Heart left ventricle (tissue), 16 donors: ENCODE measurements around the gene NEB. TPM values are rescaled to one million over a fixed set of nuclear protein-coding genes. Genes with fewer than 3 reads are reported as not detected.

Experiments
- ATAC-seq, 4 donors: fragments of 200-7000 bp; cut with Tn5 transposase; one replicate each; pipeline ENCODE4 v1.9.1; 2020 to 2022; ENCODE audit warnings: moderate library complexity in 4 of 4, mild to moderate bottlenecking in 3 of 4, moderate number of reproducible peaks in 1 of 4
- DNase-seq, 5 donors: peaks; one replicate each; pipeline ENCODE4 v3.0.0-alpha.2; 2020
- H3K27ac ChIP-seq, 12 donors: fragments of 200-600 bp; sonication (generic) in 4 of 12; one replicate each; pipeline versions ENCODE4 v1.5.0 to v1.8.0; 2016 to 2022; ENCODE audit warnings: mild to moderate bottlenecking in 2 of 12
- H3K27me3 ChIP-seq, 9 donors: fragments of 200-600 bp; sonication (generic) in 2 of 9; one replicate each; pipeline versions ENCODE4 v1.5.1 to v1.8.0; 2016 to 2022; ENCODE audit warnings: mild to moderate bottlenecking in 3 of 9
- H3K36me3 ChIP-seq, 9 donors: fragments of 200-600 bp; sonication (generic) in 2 of 9; one replicate each; pipeline versions ENCODE4 v1.5.0 to v1.8.0; 2018 to 2022; ENCODE audit warnings: mild to moderate bottlenecking in 2 of 9
- H3K4me1 ChIP-seq, 12 donors: fragments of 200-600 bp; sonication (generic) in 4 of 12; one replicate each; pipeline versions ENCODE4 v1.5.0 to v1.8.0; 2016 to 2022; ENCODE audit warnings: mild to moderate bottlenecking in 3 of 12
- H3K4me3 ChIP-seq, 12 donors: fragments of 200-600 bp; sonication (generic) in 4 of 12; one replicate each; pipeline versions ENCODE4 v1.5.0 to v1.8.0; 2017 to 2022; ENCODE audit warnings: mild to moderate bottlenecking in 9 of 12, moderate library complexity in 4 of 12
- H3K9me3 ChIP-seq, 12 donors: fragments of 200-600 bp; sonication (generic) in 4 of 12; one replicate each; pipeline versions ENCODE4 v1.5.0 to v1.8.0; 2016 to 2022; ENCODE audit warnings: mild to moderate bottlenecking in 1 of 12
- CTCF ChIP-seq, 12 donors: fragments of 200-600 bp; sonication (generic) in 4 of 12; IDR thresholded peaks; one replicate each; pipeline versions ENCODE4 v1.5.0 to v1.8.0; 2018 to 2022; ENCODE audit warnings: antibody characterized with exemption in 12 of 12, mild to moderate bottlenecking in 5 of 12
- POLR2A ChIP-seq, 2 donors: fragments of 450-650 bp; IDR thresholded peaks; one replicate each; pipeline ENCODE4 v1.6.1; 2017; ENCODE audit warnings: antibody characterized with exemption in 2 of 2, mild to moderate bottlenecking in 2 of 2, moderate library complexity in 2 of 2
- WGBS, 4 donors: extraction: QIAGEN DNeasy Blood & Tissue Kit in 2 of 4; methylation state at CpG; one replicate each; pipeline versions ENCODE4 v1.1.5 to v1.1.7; 2013 to 2018; 5-methylcytosine and 5-hydroxymethylcytosine counted together
- intact Hi-C, 10 donors: fragments of 100-400 bp; cut with DNase I; formaldehyde crosslinking; loops; one replicate each; pipeline versions ENCODE4 v1.11.1 to v1.14.2; 2022
- polyA plus RNA-seq, 2 donors: library from polyadenylated mRNA; stranded (reverse); fragments of 200-250 nt; gene quantifications; one replicate each; pipeline ENCODE4 v1.2.3, GENCODE V29; 2013
- total RNA-seq, 9 donors: library from RNA; depleted of rRNA in 2 of 9; stranded (reverse); fragments of >200 nt in 2 of 9; fragmentation: NEBNext Ultra II Directional in 3 of 9; extraction: Animal tissue kit (Norgen Biotek cat#: 25700) in 3 of 9; gene quantifications; one replicate each; pipeline versions ENCODE4 v1.1.0 to v1.2.4, GENCODE V29; 2016 to 2023
- donor health status: ischemic (EF 13 %, LVEDD 7.1; RV severe dilation, severe dysfunction).
- donor health status: healthy with polysubstance abuse.
- donor health status: DM: no; HTN: yes; CAD: no.
- donor health status: DM: no; HTN: no; CAD: no.
- donor health status: ischemic (EF 25% LVEDD 6.9; RV normal size, moderate dysfunction).
- donor health status: ischemic (EF 25% LVEDD 5.7; RV mildly dilated, moderate dysfunction).
- donor health status: healthy.
- donor health status: DM: yes; HTN: yes; CAD: no.
- donor health status: ischemic (EF 35%, LVEDD 5.7; RV mildly dilated, moderate dysfunction).
- donor health status: nonischemic (EF 11% LVEDD 7.7; RV severe dilation, severe dysfunction).
- donor health status: DM: yes; HTN: yes; CAD: no.
- donor health status: PGD.
- donor health status: ischemic (EF 29% LVEDD 5.4; RV normal size, mild dysfunction).
- donor health status: nonischemic (EF 23%, LVEDD 6.1; RV moderate dilation, normal function).

NEB gene
- total and polyA plus RNA-seq, 11 donors = 0.43 to 23.9 (median 3.0) TPM

GRCh38 chr2:151627353-151627752, 106.9 kb downstream of the NEB start:
- no peaks in the 10 kb centered on the region for H3K36me3 ChIP-seq
- H3K9me3 ChIP-seq = no peaks in the 10 kb centered on the region
- no peaks in the 10 kb centered on the region for H3K4me1 ChIP-seq
- intact Hi-C loops = loop anchor here in 1 of 10 donors (10.0 kb wide), 1 partner anchor 167 kb away; no protein-coding TSS in a partner anchor
- DNase-seq (no peak), ATAC-seq (no peak)
- TF ChIP-seq POLR2A (IDR thresholded peaks at IDR 0.05) = no peak
- TF ChIP-seq CTCF (IDR thresholded peaks at IDR 0.05) = no peak
- 93 to 97% (median 94%) methylated on average over 6 of the region's 6 CpGs for WGBS, 4 donors
- no peaks in the 10 kb centered on the region for H3K27me3 ChIP-seq
- H3K27ac ChIP-seq = no peak overlapping the region
- no peak overlapping the region for H3K4me3 ChIP-seq

GRCh38 chr2:151624271-151624670, 110.0 kb downstream of the NEB start:
- no peak for ATAC-seq
- DNase-seq = no peak
- TF ChIP-seq CTCF (IDR thresholded peaks at IDR 0.05) (no peak), POLR2A (IDR thresholded peaks at IDR 0.05) (no peak)
- intact Hi-C loops = loop anchor here in 1 of 10 donors (10.0 kb wide), 1 partner anchor 171 kb away; no protein-coding TSS in a partner anchor
- no peaks in the 10 kb centered on the region for H3K27me3 ChIP-seq
- H3K4me3 ChIP-seq = no peak overlapping the region
- no peak overlapping the region for H3K27ac ChIP-seq
- no peaks in the 10 kb centered on the region for H3K36me3 ChIP-seq
- no peaks in the 10 kb centered on the region for H3K4me1 ChIP-seq
- no peaks in the 10 kb centered on the region for H3K9me3 ChIP-seq

- no peak for DNase-seq
- H3K36me3 ChIP-seq = no peaks in the 10 kb centered on the region
- H3K9me3 ChIP-seq = no peaks in the 10 kb centered on the region
- no peak overlapping the region for H3K27ac ChIP-seq
- H3K27me3 ChIP-seq = no peaks in the 10 kb centered on the region
- no peaks in the 10 kb centered on the region for H3K4me1 ChIP-seq
- intact Hi-C loops = loop anchor here in 1 of 10 donors (10.0 kb wide), 1 partner anchor 171 kb away; no protein-coding TSS in a partner anchor
- no peak overlapping the region for H3K4me3 ChIP-seq
- no peak for ATAC-seq
- no peak for TF ChIP-seq POLR2A (IDR thresholded peaks at IDR 0.05)
- TF ChIP-seq CTCF (IDR thresholded peaks at IDR 0.05) = no peak
These were observed 110.6 kb downstream of the NEB start for GRCh38 chr2:151623631-151624030.

- Histone ChIP-seq H3K9me3 (no peaks in the 10 kb centered on the region), H3K4me3 (no peak overlapping the region), H3K4me1 (no peaks in the 10 kb centered on the region), H3K36me3 (no peaks in the 10 kb centered on the region), H3K27ac (no peak overlapping the region), H3K27me3 (no peaks in the 10 kb centered on the region)
- intact Hi-C loops = loop anchor here in 1 of 10 donors (10.0 kb wide), 1 partner anchor 174 kb away; no protein-coding TSS in a partner anchor
- DNase-seq (no peak), ATAC-seq (no peak)
- WGBS, 4 donors = 82 to 96% (median 91%) methylated on average over 3 of the region's 3 CpGs
- TF ChIP-seq POLR2A (IDR thresholded peaks at IDR 0.05) (no peak), CTCF (IDR thresholded peaks at IDR 0.05) (no peak)
These were observed 113.5 kb downstream of the NEB start for GRCh38 chr2:151620761-151621160.
